DMS153 treated with DMSO at 0.1 percent for 48 hours (cell line): Measurements from ENCODE around the gene CNDP1.

Experiments used
- DNase-seq: peaks from one replicate; lab custom pipeline; 2025; ENCODE audit not compliant: unreplicated experiment; lab: John Stamatoyannopoulos, UW

Gene CNDP1

GRCh38 chr18:74506448-74507084 is 27.7 kb upstream of the CNDP1 start:
- no peak for DNase-seq

- DNase-seq = no peak
These were observed 27.0 kb upstream of the CNDP1 start for GRCh38 chr18:74507097-74507881.

- no peak for DNase-seq
These were observed 26.4 kb upstream of the CNDP1 start for GRCh38 chr18:74507927-74508326.

- no peak for DNase-seq
These were observed 25.9 kb upstream of the CNDP1 start for GRCh38 chr18:74508366-74508765.

- DNase-seq = no peak
These were observed 25.5 kb upstream of the CNDP1 start for GRCh38 chr18:74508821-74509225.

GRCh38 chr18:74509856-74510769 is 24.2 kb upstream of the CNDP1 start:
- no peak for DNase-seq

- no peak for DNase-seq
These were observed 23.6 kb upstream of the CNDP1 start for GRCh38 chr18:74510770-74511095.

- DNase-seq = no peak
These were observed 22.5 kb upstream of the CNDP1 start for GRCh38 chr18:74511823-74512222.

- no peak for DNase-seq
These were observed 21.8 kb upstream of the CNDP1 start for GRCh38 chr18:74512321-74513053.

GRCh38 chr18:74513149-74513882 is 21.0 kb upstream of the CNDP1 start:
- no peak for DNase-seq

- no peak for DNase-seq
These were observed 20.5 kb upstream of the CNDP1 start for GRCh38 chr18:74513883-74514205.

GRCh38 chr18:74514860-74515495 is 19.3 kb upstream of the CNDP1 start:
- no peak for DNase-seq

GRCh38 chr18:74515620-74516231 is 18.6 kb upstream of the CNDP1 start:
- no peak for DNase-seq

GRCh38 chr18:74516271-74517235 is 17.7 kb upstream of the CNDP1 start:
- DNase-seq = no peak

- no peak for DNase-seq
These were observed 17.1 kb upstream of the CNDP1 start for GRCh38 chr18:74517236-74517630.

GRCh38 chr18:74518456-74519295 is 15.6 kb upstream of the CNDP1 start:
- no peak for DNase-seq

- no peak for DNase-seq
These were observed 14.8 kb upstream of the CNDP1 start for GRCh38 chr18:74519320-74520095.
